SHP77 treated with DMSO at 0.1 percent for 48 hours (cell line): ENCODE data around the gene LHX4.

Experiments used
- DNase-seq: peaks from one replicate; lab custom pipeline; 2025; lab: John Stamatoyannopoulos, UW

LHX4 gene

DNA sequence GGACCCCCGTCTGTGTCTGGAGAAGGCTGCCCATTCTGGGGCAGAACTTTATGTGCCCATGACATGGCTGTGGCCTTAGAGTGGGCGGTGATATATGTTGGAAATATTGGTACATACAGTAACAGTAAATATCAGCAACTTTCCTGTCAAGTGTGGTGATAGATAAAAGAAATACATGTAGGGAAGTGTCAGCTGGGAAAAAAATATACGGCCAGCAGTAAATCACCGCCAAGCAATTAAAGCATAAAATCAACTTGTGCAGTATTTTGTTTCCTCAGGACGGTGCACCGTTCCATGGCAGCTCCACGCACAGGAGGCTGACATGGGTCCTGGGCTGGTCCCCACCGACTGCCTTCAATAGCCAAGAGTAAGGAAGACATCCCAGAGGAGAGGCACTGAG, 27.4 kb downstream of the LHX4 start:
- no peak for DNase-seq

- DNase-seq, result no peak
Measured at GRCh38 chr1:180258290-180258689, 28.2 kb downstream of the LHX4 start.

- no peak for DNase-seq
Measured at GRCh38 chr1:180258935-180259334, 28.9 kb downstream of the LHX4 start.

GRCh38 chr1:180259431-180260338, 29.6 kb downstream of the LHX4 start:
- no peak for DNase-seq

GRCh38 chr1:180260541-180260940, 30.5 kb downstream of the LHX4 start:
- DNase-seq, result no peak

GRCh38 chr1:180261030-180261429, 31.0 kb downstream of the LHX4 start:
- no peak for DNase-seq

DNA sequence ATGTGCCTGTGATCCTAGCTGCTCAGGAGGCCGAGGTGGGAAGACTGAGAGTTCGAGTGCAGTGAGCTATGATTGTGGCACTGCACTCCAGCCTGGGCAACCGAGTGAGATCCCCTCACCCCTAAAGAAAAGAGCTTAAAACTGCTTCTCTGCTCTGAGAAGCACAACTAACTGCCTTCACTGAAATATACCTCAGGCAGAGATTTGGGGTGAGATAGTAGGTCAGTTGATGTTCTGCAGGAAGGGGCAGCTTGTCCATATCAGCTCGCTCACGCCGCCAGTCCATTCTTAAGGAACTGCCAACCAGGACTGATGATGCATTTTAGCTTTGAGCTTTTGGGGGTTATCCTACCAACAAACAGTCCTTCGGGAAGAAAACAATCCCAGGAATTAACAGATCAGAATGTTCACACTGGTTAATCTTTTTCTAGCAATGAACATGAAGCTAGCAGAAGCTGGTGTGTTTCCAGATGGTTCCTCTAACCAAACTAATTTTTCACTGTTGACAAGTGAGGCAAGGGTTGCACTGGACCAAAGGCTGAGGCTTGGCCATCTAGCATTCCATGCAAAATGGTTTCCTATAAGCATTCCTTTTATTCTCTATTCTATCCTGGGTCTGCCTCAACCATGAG, 31.6 kb downstream of the LHX4 start:
- DNase-seq, result no peak

- no peak for DNase-seq
Measured at GRCh38 chr1:180262628-180263488, 32.8 kb downstream of the LHX4 start.

DNA sequence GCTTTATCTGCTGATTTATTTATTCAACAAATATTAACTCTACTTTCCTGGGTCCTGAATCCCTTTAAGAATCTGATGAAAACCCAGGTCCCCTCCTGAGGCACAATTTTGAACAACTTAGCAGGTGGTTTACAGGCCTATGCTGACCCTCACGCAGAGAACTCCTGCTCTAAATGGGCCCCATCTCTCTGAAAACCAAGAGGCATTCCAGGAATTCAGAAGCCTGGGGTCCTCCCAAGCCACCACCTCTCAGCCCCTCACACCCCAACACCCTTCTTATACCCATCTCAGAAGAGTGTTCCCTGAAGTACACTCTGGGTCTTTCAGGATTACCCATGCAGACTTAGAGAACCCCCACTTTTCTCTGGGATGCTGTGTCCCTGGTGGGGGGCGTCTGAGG, 34.5 kb downstream of the LHX4 start:
- no peak for DNase-seq

DNA sequence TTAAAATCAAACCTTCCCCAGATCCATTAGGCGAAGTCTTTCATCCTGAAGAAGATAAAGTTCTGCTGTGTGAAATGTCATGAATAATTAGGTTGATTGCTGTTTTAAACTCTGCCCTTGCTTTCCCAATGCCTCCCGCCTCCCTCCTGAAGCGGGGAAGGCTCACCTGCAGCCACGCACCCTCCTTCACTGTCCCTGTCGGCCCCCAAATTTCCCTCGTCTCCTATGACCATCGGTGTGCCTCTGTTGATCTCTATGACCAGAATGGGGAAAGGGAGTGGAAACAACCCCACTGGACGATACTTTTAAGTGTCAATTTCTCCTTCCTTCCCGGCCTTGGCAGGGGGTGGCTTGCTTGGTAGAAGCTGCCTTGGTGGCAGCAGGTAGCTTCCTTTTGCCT, 35.1 kb downstream of the LHX4 start:
- DNase-seq, result no peak

DNA sequence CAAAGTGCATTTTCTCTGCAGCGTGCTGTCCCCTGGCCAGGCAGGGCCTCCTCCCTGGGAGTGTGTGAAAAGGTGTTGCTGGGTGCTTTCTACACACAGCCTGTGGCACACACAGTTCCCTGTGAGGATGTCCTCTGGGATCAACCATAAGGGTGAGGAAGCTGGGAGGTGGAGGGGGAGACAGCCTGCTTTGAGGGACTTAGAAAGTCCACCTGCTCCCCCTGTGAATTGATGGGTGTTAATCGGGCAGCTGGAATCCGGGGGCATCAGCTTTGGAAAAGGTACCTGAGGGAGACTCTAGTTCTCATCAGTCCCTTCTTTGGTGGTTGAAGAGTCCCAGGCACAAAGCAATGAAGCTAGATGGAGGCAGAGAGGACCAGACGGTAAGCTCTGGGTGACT, 35.8 kb downstream of the LHX4 start:
- DNase-seq, result no peak

DNA sequence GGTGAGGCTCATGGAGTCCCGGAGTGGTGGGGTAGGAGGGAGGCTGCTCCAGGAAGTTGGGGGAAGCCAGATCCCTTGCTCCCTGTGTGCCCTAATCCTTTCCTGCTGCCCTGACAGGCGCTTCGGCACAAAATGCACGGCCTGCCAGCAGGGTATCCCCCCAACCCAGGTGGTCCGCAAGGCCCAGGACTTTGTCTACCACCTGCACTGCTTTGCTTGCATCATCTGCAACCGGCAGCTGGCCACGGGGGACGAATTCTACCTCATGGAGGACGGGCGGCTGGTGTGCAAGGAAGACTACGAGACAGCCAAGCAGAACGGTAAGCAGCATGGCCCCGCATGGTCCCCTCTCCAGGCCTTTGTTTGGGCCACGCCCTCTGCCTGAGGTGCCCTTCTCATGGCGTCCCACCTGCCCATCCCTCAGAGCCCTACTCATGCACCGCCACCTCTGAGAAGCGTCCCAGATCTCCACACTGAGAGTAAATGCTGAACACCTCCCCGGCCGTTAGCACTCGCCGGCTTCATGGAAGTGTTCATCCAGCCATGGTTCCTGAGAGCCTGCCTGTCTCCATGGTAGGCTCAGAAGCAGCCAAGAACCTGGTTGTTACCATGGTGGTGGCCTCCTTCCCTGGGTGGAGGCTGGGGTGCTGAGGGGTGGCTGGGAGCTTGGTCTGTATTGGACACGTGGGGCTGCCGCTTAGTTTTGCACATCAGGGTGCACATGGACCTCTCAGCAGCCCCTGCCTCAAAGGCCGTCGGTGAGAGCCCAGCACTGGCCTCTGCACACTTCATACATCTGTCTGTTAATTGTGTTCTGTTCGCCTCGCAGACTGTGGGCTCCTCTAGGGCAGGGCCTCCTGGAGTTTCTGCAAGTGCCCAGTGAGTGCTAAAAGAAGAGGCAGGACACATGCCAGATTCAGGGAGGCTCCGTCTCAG, 36.5 kb downstream of the LHX4 start:
- no peak for DNase-seq

- no peak for DNase-seq
Measured at GRCh38 chr1:180267211-180267561, 37.1 kb downstream of the LHX4 start.

DNA sequence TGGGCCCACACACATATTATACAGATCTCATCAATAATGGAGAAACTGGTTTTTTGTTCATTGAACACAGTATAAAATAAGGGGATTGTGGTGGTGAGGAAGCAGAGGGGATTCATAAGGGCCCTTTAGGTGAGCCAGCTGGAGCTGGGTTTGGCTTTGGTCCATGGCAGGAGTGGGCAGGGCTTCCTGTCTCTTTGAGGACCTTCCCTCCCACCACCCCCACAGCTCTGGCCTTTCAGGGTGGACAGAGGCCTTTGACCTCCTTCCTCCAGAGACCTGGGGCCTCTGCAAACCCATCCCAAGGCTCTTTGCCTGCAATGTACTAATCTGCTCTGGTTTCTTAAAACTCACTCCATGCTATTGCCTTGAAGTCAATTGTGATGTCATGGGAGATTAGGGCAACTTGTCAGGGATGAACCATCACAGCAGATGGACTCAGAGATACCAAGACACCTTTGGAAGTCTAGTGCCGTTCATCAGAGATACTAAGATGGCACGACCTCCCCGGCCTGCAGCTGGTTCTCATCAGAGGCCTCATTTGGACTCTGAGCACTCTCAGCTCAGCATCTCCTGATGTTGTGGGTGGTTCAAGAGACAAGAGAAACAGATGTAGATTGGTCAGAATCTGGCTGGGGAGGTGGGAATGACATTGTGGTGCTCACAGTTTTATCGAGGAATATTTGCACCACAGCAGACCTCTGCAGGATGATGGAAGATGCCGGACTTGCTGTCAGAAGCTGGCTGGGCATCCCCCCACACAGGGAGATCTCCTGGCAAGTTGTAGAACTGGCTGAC, 37.9 kb downstream of the LHX4 start:
- no peak for DNase-seq

GRCh38 chr1:180268556-180269075, 38.6 kb downstream of the LHX4 start:
- DNase-seq, result no peak

GRCh38 chr1:180269645-180270529, 39.8 kb downstream of the LHX4 start:
- DNase-seq, result no peak

- DNase-seq, result no peak
Measured at GRCh38 chr1:180270530-180271271, 40.6 kb downstream of the LHX4 start.
